Esophagus squamous epithelium (tissue), 5 donors: Measurements from ENCODE around the gene SKP1. TPM values are rescaled to one million over a fixed set of nuclear protein-coding genes. Genes with fewer than 3 reads are reported as not detected.

ENCODE experiments used
- DNase-seq: peaks from one replicate; lab custom pipeline; 2025; lab: John Stamatoyannopoulos, UW
- H3K27ac ChIP-seq, 4 donors: fragments of 200-600 bp; sonication (generic); one replicate each; pipeline ENCODE4 v1.5.1; 2016 to 2019; ENCODE audit warnings: mild to moderate bottlenecking in 1 of 4
- H3K27me3 ChIP-seq, 4 donors: fragments of 200-600 bp; sonication (generic); 1 replicate in 3 of 4; 2 replicates in 1 of 4; pipeline versions ENCODE4 v1.5.1 to v1.6.0; 2017 to 2021; ENCODE audit warnings: antibody characterized with exemption in 1 of 4
- H3K36me3 ChIP-seq, 3 donors: fragments of 200-600 bp; sonication (generic); one replicate each; pipeline ENCODE4 v1.5.1; 2016 to 2019
- H3K4me1 ChIP-seq, 3 donors: fragments of 200-600 bp; sonication (generic); one replicate each; pipeline ENCODE4 v1.5.1; 2017 to 2019
- H3K4me3 ChIP-seq, 4 donors: fragments of 200-600 bp; sonication (generic); 1 replicate in 3 of 4; 2 replicates in 1 of 4; pipeline ENCODE4 v1.5.1; 2016 to 2019; ENCODE audit warnings: mild to moderate bottlenecking in 2 of 4, moderate library complexity in 1 of 4
- H3K9me3 ChIP-seq, 3 donors: fragments of 200-600 bp; sonication (generic); one replicate each; pipeline ENCODE4 v1.5.1; 2016 to 2019
- POLR2A ChIP-seq, 4 donors: fragments of 450-650 bp; IDR thresholded peaks; one replicate each; pipeline ENCODE4 v1.6.1; 2017; ENCODE audit warnings: antibody characterized with exemption in 4 of 4, mild to moderate bottlenecking in 4 of 4, moderate library complexity in 3 of 4
- WGBS, 2 donors: methylation state at CpG; one replicate each; pipeline ENCODE4 v1.1.5; 2018; 5-methylcytosine and 5-hydroxymethylcytosine counted together
- intact Hi-C: fragments of 100-400 bp; cut with DNase I; formaldehyde crosslinking; loops from one replicate; pipeline ENCODE4 v1.15.0; 2022
- total RNA-seq, 4 donors: library from RNA; depleted of rRNA; stranded (reverse); fragments of >200 nt; gene quantifications; one replicate each; pipeline ENCODE4 v1.1.0, GENCODE V29; 2016
- TF ChIP-seq, protein P1 (sequence below), 6 experiments: fragments of 450-650 bp in 4 of 6; fragments of 200-600 bp in 2 of 6; sonication (generic) in 2 of 6; IDR thresholded peaks; one replicate each; pipeline ENCODE4 v1.5.1; 2016 to 2019; ENCODE audit warnings: antibody characterized with exemption in 6 of 6, mild to moderate bottlenecking in 4 of 6, moderate library complexity in 4 of 6
- donor health status: DM: yes; HTN: yes; CAD: no.

SKP1 gene
- total RNA-seq, 4 donors from 2014 or later: 159 to 260 (median 208) TPM

GRCh38 chr5:134103998-134104654, 72.6 kb downstream of the SKP1 start:
- Histone ChIP-seq H3K36me3 (no peaks in the 10 kb centered on the region), H3K27ac (no peak overlapping the region), H3K27me3 (no peaks in the 10 kb centered on the region), H3K9me3 (no peaks in the 10 kb centered on the region), H3K4me1 (peaks cover 9 to 26% (median 14%) of the 10 kb centered on the region in 3 donors), H3K4me3 (no peak overlapping the region)
- 70 to 96% methylated on average over 4 to 7 of the region's 11 CpGs for WGBS, 2 donors
- no peak for DNase-seq
- TF ChIP-seq, protein P1, sequence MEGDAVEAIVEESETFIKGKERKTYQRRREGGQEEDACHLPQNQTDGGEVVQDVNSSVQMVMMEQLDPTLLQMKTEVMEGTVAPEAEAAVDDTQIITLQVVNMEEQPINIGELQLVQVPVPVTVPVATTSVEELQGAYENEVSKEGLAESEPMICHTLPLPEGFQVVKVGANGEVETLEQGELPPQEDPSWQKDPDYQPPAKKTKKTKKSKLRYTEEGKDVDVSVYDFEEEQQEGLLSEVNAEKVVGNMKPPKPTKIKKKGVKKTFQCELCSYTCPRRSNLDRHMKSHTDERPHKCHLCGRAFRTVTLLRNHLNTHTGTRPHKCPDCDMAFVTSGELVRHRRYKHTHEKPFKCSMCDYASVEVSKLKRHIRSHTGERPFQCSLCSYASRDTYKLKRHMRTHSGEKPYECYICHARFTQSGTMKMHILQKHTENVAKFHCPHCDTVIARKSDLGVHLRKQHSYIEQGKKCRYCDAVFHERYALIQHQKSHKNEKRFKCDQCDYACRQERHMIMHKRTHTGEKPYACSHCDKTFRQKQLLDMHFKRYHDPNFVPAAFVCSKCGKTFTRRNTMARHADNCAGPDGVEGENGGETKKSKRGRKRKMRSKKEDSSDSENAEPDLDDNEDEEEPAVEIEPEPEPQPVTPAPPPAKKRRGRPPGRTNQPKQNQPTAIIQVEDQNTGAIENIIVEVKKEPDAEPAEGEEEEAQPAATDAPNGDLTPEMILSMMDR (IDR thresholded peaks at IDR 0.05): no peak
- no peak for TF ChIP-seq POLR2A (IDR thresholded peaks at IDR 0.05)
- intact Hi-C loops: loop anchor here (5.0 kb wide), 1 partner anchor 33 kb away; no protein-coding TSS in a partner anchor

- no peak overlapping the region for H3K4me3 ChIP-seq
- no peaks in the 10 kb centered on the region for H3K36me3 ChIP-seq
- 62 to 85% methylated on average over 3 to 5 of the region's 9 CpGs for WGBS, 2 donors
- peaks cover 9 to 26% (median 14%) of the 10 kb centered on the region in 3 donors for H3K4me1 ChIP-seq
- DNase-seq: no peak
- intact Hi-C loops: loop anchor here (5.0 kb wide), 1 partner anchor 34 kb away; no protein-coding TSS in a partner anchor
- no peaks in the 10 kb centered on the region for H3K9me3 ChIP-seq
- no peaks in the 10 kb centered on the region for H3K27me3 ChIP-seq
- no peak overlapping the region for H3K27ac ChIP-seq
- TF ChIP-seq, protein P1 (IDR thresholded peaks at IDR 0.05): no peak
- no peak for TF ChIP-seq POLR2A (IDR thresholded peaks at IDR 0.05)
Measured at GRCh38 chr5:134103397-134103796, 73.4 kb downstream of the SKP1 start.

DNA sequence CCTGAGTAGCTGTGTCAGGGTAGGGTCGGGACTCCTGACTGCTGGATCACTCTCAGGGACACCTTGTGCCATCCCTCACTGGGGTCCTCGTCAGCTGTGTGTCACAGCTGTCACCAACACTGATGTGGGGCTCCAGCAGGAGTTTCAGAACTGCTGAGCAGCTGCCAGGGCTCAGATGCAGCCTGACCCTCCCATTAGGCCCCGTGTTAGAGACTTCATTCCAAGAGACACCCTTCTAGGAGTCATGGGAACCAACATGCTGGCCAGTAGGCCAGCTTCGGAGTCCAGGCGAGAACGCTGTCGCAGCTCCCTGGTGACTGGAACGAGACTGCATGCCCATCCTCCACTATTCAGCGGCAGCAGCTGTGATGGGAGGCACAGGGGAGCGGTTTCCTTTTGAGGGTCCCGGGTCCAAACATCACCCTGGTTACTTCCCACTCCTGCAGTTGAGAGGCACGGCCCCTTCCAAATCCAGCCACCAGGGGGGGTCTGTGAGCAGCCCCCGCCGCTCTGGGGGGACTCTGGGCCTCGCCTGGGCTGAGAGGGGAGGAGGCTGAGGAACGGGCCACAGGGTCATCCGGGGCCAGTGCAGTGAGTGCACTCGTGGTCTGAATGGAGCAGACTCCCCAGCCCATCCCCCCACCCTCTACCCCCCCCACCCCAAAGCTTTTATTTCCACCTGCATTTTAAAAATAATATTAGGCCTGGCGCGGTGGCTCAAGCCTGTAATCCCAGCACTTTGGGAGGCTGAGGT, 74.9 kb downstream of the SKP1 start:
- no peaks in the 10 kb centered on the region for H3K9me3 ChIP-seq
- no peak overlapping the region for H3K4me3 ChIP-seq
- intact Hi-C loops: loop anchor here (5.0 kb wide), 1 partner anchor 35 kb away; no protein-coding TSS in a partner anchor
- DNase-seq: no peak
- TF ChIP-seq POLR2A (IDR thresholded peaks at IDR 0.05): no peak
- TF ChIP-seq, protein P1 (IDR thresholded peaks at IDR 0.05): peak; percentile 58 to 84 (median 76)
- H3K27ac ChIP-seq: no peak overlapping the region
- 11 to 38% methylated on average over 3 to 5 of the region's 20 CpGs for whole genome bisulfite sequencing, 2 donors
- no peaks in the 10 kb centered on the region for H3K36me3 ChIP-seq
- peaks cover 0 to under 1% (median 0%) of the 10 kb centered on the region in 4 donors for H3K27me3 ChIP-seq
- peaks cover 9 to 26% (median 14%) of the 10 kb centered on the region in 3 donors for H3K4me1 ChIP-seq

- no peaks in the 10 kb centered on the region for H3K36me3 ChIP-seq
- peaks cover 9 to 26% (median 14%) of the 10 kb centered on the region in 3 donors for H3K4me1 ChIP-seq
- no peak for DNase-seq
- TF ChIP-seq POLR2A (IDR thresholded peaks at IDR 0.05): no peak
- TF ChIP-seq, protein P1 (IDR thresholded peaks at IDR 0.05): no peak
- 42 to 45% methylated on average over 7 to 10 of the region's 10 CpGs for WGBS, 2 donors
- peaks cover 0 to 14% (median 0%) of the 10 kb centered on the region in 4 donors for H3K27me3 ChIP-seq
- H3K27ac ChIP-seq: peak overlapping the region in 1 of 4 donors; percentile 16
- H3K9me3 ChIP-seq: no peaks in the 10 kb centered on the region
- intact Hi-C loops: loop anchor here (5.0 kb wide), 1 partner anchor 37 kb away; no protein-coding TSS in a partner anchor
- no peak overlapping the region for H3K4me3 ChIP-seq
Measured at GRCh38 chr5:134100283-134101091, 76.3 kb downstream of the SKP1 start.
